Neutrophil (primary cell): Measurements from ENCODE around the gene DYRK1A.
A peak's percentile ranks its signal among the peaks of the same experiment; 100 is the strongest.

Experiments
- H3K27ac ChIP-seq: fragments of 200-600 bp; sonication (generic); 2 replicates; pipeline ENCODE4 v1.5.1; 2016; ENCODE audit warnings: mild to moderate bottlenecking, moderate library complexity
- H3K27me3 ChIP-seq: fragments of 200-600 bp; sonication (generic); 2 replicates; pipeline ENCODE4 v1.6.0; 2016; ENCODE audit warnings: mild to moderate bottlenecking
- H3K36me3 ChIP-seq: fragments of 200-600 bp; sonication (generic); 2 replicates; pipeline ENCODE4 v1.5.1; 2017
- H3K4me1 ChIP-seq, 2 experiments: fragments of 200-600 bp in 1 of 2; sonication (generic) in 1 of 2; 1 replicate in 1 of 2; 2 replicates in 1 of 2; pipeline versions ENCODE4 v1.5.1 to v1.6.1; 2013 to 2016; ENCODE audit warnings: low read depth in 1 of 2, low read length in 1 of 2, mild to moderate bottlenecking in 1 of 2, moderate library complexity in 1 of 2; ENCODE audit not compliant: control insufficient read depth in 1 of 2, insufficient read depth in 1 of 2
- H3K4me3 ChIP-seq, 2 experiments: fragments of 200-600 bp in 1 of 2; sonication (generic) in 1 of 2; 1 replicate in 1 of 2; 2 replicates in 1 of 2; pipeline ENCODE4 v1.5.1; 2013 to 2016; ENCODE audit warnings: low read depth in 1 of 2, low read length in 1 of 2, mild to moderate bottlenecking in 1 of 2, moderate library complexity in 1 of 2
- H3K9me3 ChIP-seq: fragments of 200-600 bp; sonication (generic); 2 replicates; pipeline ENCODE4 v1.5.1; 2016
- CTCF ChIP-seq: fragments of 200-600 bp; sonication (generic); IDR thresholded peaks from 2 replicates; pipeline ENCODE4 v1.5.1; 2016; ENCODE audit warnings: antibody characterized with exemption

The DYRK1A gene

DNA sequence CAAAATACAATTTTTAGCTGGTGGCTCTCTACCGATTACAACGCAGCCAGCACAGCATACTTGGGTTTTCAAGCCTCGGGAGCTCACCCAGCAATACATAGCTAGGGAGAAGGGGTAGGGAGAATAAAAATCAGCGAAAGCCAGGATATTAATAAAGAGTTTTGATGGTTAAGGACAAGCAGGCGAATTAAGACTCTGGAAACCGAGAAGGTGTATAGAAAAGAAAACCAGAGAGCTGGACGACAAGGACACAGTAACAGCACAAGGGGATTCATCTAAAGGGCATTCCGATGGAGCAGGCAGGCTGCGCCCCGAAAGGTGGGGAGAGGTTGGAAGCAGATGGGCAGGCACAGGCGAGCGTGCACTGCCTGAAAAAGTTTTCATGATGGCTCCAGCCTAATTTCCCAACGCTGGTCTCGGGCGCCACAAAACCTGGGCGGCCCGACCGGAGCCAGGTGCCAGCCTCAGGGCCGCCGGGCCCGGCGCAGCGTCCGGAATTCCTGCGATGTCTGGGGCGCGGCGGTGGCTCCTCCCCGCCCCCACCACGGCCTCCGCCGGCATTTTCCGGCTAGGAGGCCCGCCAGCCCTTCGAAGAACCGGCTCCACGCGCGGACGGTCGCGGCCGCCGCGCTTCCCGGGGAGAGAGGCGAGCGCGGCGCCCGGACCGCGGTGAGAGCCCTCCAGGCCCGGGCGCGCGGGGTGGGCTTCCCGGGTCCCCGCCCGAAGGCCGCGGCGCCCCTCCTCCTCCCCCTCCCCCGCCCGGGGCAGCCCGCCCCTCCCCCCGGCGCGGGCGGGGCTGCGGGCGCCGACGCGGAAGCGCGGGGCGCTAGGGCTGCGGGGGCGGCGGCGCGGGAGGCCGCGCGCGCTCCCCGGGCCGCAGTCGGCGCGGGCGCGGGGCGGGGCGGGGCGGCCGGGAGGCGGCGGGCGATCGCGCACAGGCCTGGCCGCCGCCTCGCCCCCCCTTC, 774 bp upstream of the DYRK1A start:
- H3K4me1 ChIP-seq = peaks cover 38 to 40% of the 10 kb centered on the region in 2 experiments
- peak overlapping the region; percentile 99 for H3K27ac ChIP-seq
- no peaks in the 10 kb centered on the region for H3K27me3 ChIP-seq
- H3K4me3 ChIP-seq = peak overlapping the region; percentile 77 to 92
- H3K36me3 ChIP-seq = no peaks in the 10 kb centered on the region
- H3K9me3 ChIP-seq = no peaks in the 10 kb centered on the region
- no peak for TF ChIP-seq CTCF

- Histone ChIP-seq H3K4me3 (peak overlapping the region; percentile 77 to 79), H3K36me3 (no peaks in the 10 kb centered on the region), H3K9me3 (no peaks in the 10 kb centered on the region), H3K4me1 (peaks cover 54% of the 10 kb centered on the region in 2 experiments), H3K27me3 (no peaks in the 10 kb centered on the region), H3K27ac (peak overlapping the region; percentile 99)
- no peak for TF ChIP-seq CTCF
These were observed 746 bp downstream of the DYRK1A start for GRCh38 chr21:37367336-37367702.

GRCh38 chr21:37367703-37368540, 1.3 kb downstream of the DYRK1A start:
- no peaks in the 10 kb centered on the region for H3K36me3 ChIP-seq

DNA sequence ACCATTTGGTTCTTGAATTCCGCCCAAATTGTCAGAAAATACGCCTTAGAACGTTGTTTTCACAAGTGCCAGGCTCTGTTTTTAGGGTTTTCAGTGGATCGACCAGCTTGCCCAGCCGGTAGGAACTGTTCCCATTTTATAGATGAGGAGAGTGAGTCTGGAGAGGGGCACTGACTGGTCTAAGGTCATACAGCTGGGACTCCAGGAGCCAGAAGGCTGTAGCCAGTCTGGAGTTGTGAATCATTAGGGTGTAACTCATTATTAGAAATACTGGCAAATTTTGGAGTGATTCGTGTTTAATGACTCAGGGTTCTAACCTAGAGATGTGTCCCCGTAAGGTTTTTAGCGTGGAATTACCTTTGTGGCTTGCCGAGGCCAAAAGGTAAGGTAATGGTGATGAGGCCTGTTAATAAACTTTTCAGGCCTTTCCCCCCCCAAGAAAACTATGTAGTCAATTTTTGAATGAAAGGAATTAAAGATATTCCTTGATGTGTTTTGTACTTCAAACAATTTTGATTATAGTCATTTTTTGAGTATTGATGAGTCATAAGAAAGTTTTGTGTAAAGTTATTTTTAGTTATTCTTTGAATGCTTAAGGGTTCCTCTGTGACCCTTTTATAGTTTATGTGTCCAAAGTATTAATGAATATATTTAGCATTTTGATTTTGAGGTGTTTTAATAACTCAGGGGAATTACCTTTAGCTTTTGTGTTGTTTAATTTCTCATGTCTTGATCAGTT, 2.1 kb downstream of the DYRK1A start:
- no peaks in the 10 kb centered on the region for H3K9me3 ChIP-seq
- H3K36me3 ChIP-seq = no peaks in the 10 kb centered on the region
- peak overlapping the region; percentile 99 for H3K27ac ChIP-seq
- H3K4me3 ChIP-seq = peak overlapping the region; percentile 73 to 79
- no peak for TF ChIP-seq CTCF
- H3K4me1 ChIP-seq = peaks cover 66 to 67% of the 10 kb centered on the region in 2 experiments
- no peaks in the 10 kb centered on the region for H3K27me3 ChIP-seq

More at GRCh38 chr21:37367703-37368540, 1.3 kb downstream of the DYRK1A start:
- no peaks in the 10 kb centered on the region for H3K9me3 ChIP-seq
- peaks cover 60% of the 10 kb centered on the region in 2 experiments for H3K4me1 ChIP-seq
- no peak for TF ChIP-seq CTCF
- peak overlapping the region; percentile 73 to 79 for H3K4me3 ChIP-seq
- H3K27ac ChIP-seq = peak overlapping the region; percentile 99
- H3K27me3 ChIP-seq = no peaks in the 10 kb centered on the region

- H3K4me1 ChIP-seq = peaks cover 68 to 74% of the 10 kb centered on the region in 2 experiments
These were observed 2.8 kb downstream of the DYRK1A start for GRCh38 chr21:37369307-37369854.

More at GRCh38 chr21:37369307-37369854, 2.8 kb downstream of the DYRK1A start:
- H3K36me3 ChIP-seq = no peaks in the 10 kb centered on the region
- H3K27me3 ChIP-seq = no peaks in the 10 kb centered on the region
- no peak for TF ChIP-seq CTCF
- H3K27ac ChIP-seq = peak overlapping the region; percentile 99
- H3K9me3 ChIP-seq = no peaks in the 10 kb centered on the region
- peak overlapping the region; percentile 73 to 79 for H3K4me3 ChIP-seq
